Measurements from ENCODE around the gene CSNK2A2.

Gene CSNK2A2

DNA sequence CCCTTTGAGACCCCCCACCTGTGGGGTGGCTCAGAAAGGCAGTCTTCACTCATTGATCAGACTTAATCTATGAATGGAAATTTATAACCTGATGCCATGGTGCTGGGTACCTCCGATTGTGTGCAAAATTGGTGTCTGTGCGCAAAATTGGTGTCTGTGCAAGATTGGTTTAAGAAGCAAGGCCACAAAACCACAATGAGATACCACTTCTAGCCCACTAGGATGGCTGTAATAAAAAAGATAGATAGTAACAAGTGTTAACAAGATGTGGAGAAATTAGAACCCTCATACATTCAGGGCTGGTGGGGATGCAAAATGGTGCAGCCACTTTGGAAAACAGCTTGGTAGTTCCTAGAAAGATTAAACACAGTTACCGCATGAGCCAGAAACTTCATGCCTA is 13.9 kb upstream of the CSNK2A2 start:
- no peak overlapping the region for H3K27ac ChIP-seq (ENCODE audit: low read length)

DNA sequence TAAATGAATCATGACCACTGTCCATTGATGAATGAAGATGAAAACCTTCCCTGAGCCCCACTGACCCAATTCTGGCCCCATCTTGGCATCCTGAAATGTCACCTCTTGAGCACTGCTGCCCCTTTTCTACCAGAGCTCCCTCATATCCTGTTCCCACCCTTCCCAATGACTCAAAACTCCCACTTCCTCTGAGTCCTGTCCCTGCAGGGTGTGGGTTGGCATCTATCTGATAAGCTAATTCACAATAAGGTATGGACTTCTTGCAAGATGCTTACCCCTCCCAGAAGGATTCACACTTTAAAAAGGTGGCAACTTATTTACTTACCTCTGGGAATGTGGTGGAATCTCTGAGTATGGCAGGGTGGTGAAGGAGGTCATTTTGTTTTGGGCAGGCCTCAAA is 13.3 kb upstream of the CSNK2A2 start:
- H3K9ac ChIP-seq (ENCODE audit: low read length), result no peak overlapping the region
- H3K79me2 ChIP-seq (ENCODE audit: low read length), result no peaks in the 10 kb centered on the region

More for the DNA sequence above, 13.9 kb upstream of the CSNK2A2 start:
- Histone ChIP-seq H3K9ac (ENCODE audit: low read length) (no peak overlapping the region), H3K4me3 (ENCODE audit: low read length) (no peak overlapping the region), H3K9me3 (replicated peaks; ENCODE audit: insufficient read depth, low read length) (no peaks in the 10 kb centered on the region), H3F3A (ENCODE audit: insufficient read depth, low read length) (no peaks in the 10 kb centered on the region), H2AFZ (ENCODE audit: low read length) (no peak overlapping the region), H3K36me3 (replicated peaks; ENCODE audit: insufficient read depth, low read length) (no peaks in the 10 kb centered on the region), H4K20me1 (ENCODE audit: insufficient read depth, low read length) (no peaks in the 10 kb centered on the region), H3K4me1 (ENCODE audit: low read length) (no peaks in the 10 kb centered on the region), H3K4me2 (ENCODE audit: low read depth, low read length) (no peak overlapping the region), H3K27me3 (replicated peaks; ENCODE audit: insufficient read depth, low read length) (no peaks in the 10 kb centered on the region), H3K9me2 (replicated peaks; ENCODE audit: insufficient read depth, low read length) (no peaks in the 10 kb centered on the region), H3K79me2 (ENCODE audit: low read length) (no peaks in the 10 kb centered on the region)
- DNase-seq, result no peak
- TF ChIP-seq CTCF (IDR thresholded peaks at IDR 0.05; ENCODE audit: low read length) (no peak), EZH2 (optimal IDR thresholded peaks at IDR 0.05; ENCODE audit: low read depth, low read length) (no peak), EZH2phosphoT487 (IDR thresholded peaks at IDR 0.05; ENCODE audit: low read length) (no peak)

DNA sequence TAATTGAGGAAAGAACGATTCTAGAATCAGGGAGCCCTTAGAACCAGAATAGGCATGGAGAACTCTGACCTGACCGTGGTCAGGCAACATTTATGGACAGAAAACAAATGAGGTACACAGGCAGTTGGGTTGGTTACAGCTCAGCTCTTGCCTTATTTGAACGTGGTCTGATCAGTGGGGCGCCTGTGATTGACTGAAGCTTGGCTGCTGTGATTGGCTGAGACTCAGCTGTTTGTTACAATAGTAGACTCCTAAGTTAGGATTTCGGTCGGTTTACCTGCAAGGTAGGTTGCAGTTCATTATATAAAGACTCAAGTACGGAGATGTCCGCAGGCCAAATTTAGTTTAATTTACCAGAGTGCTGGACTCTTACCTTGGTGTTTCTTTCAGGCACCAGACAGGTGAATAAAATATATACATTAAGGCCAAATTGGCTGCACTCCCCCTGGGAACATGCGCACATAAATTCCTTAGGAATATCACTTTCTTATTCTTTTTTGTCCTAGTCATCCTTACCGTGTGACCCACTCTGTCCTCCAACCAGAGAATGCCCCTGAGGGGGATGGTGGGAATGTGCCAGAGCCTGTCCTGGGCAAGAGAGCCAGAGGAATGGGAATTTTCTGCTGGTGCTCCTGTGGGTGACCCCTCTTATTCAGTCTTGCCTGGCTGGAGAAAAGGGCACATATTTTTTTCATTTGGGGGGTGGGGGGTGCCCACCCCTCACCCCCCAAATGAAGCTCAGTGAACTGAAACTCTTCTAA is 7.5 kb upstream of the CSNK2A2 start:
- H3K9ac ChIP-seq (ENCODE audit: low read length), result no peak overlapping the region
- H3K4me1 ChIP-seq (ENCODE audit: low read length), result no peaks in the 10 kb centered on the region
- no peaks in the 10 kb centered on the region for H3K9me3 ChIP-seq (replicated peaks; ENCODE audit: insufficient read depth, low read length)
- no peak for DNase-seq
- no peaks in the 10 kb centered on the region for H3K9me2 ChIP-seq (replicated peaks; ENCODE audit: insufficient read depth, low read length)
- TF ChIP-seq EZH2 (optimal IDR thresholded peaks at IDR 0.05; ENCODE audit: low read depth, low read length) (no peak), CTCF (IDR thresholded peaks at IDR 0.05; ENCODE audit: low read length) (no peak), EZH2phosphoT487 (IDR thresholded peaks at IDR 0.05; ENCODE audit: low read length) (no peak)
- no peaks in the 10 kb centered on the region for H3K36me3 ChIP-seq (replicated peaks; ENCODE audit: insufficient read depth, low read length)
- H3K27me3 ChIP-seq (replicated peaks; ENCODE audit: insufficient read depth, low read length), result no peaks in the 10 kb centered on the region
- no peaks in the 10 kb centered on the region for H3F3A ChIP-seq (ENCODE audit: insufficient read depth, low read length)
- H2AFZ ChIP-seq (ENCODE audit: low read length), result no peak overlapping the region
- H3K27ac ChIP-seq (ENCODE audit: low read length), result no peak overlapping the region
- H4K20me1 ChIP-seq (ENCODE audit: insufficient read depth, low read length), result no peaks in the 10 kb centered on the region
- no peaks in the 10 kb centered on the region for H3K79me2 ChIP-seq (ENCODE audit: low read length)
- no peak overlapping the region for H3K4me3 ChIP-seq (ENCODE audit: low read length)
- H3K4me2 ChIP-seq (ENCODE audit: low read depth, low read length), result no peak overlapping the region

More for the DNA sequence above, 13.3 kb upstream of the CSNK2A2 start:
- DNase-seq, result no peak
- Histone ChIP-seq H4K20me1 (ENCODE audit: insufficient read depth, low read length) (no peaks in the 10 kb centered on the region), H3K27me3 (replicated peaks; ENCODE audit: insufficient read depth, low read length) (no peaks in the 10 kb centered on the region), H3K27ac (ENCODE audit: low read length) (no peak overlapping the region), H3K4me2 (ENCODE audit: low read depth, low read length) (no peak overlapping the region), H3K4me1 (ENCODE audit: low read length) (no peaks in the 10 kb centered on the region), H2AFZ (ENCODE audit: low read length) (no peak overlapping the region), H3K9me3 (replicated peaks; ENCODE audit: insufficient read depth, low read length) (no peaks in the 10 kb centered on the region), H3K9me2 (replicated peaks; ENCODE audit: insufficient read depth, low read length) (no peaks in the 10 kb centered on the region), H3F3A (ENCODE audit: insufficient read depth, low read length) (no peaks in the 10 kb centered on the region), H3K36me3 (replicated peaks; ENCODE audit: insufficient read depth, low read length) (no peaks in the 10 kb centered on the region), H3K4me3 (ENCODE audit: low read length) (no peak overlapping the region)
- no peak for TF ChIP-seq EZH2phosphoT487 (IDR thresholded peaks at IDR 0.05; ENCODE audit: low read length)
- TF ChIP-seq EZH2 (optimal IDR thresholded peaks at IDR 0.05; ENCODE audit: low read depth, low read length), result no peak
- no peak for TF ChIP-seq CTCF (IDR thresholded peaks at IDR 0.05; ENCODE audit: low read length)

Data from MM.1S (cell line).